Osteocyte (in vitro differentiated cells): ENCODE results near the gene ANLN. TPM values are rescaled to one million over a fixed set of nuclear protein-coding genes. Genes with fewer than 3 reads are reported as not detected.

Source experiments
- DNase-seq: peaks from one replicate; pipeline ENCODE4 v3.0.0; 2021; ENCODE audit warnings: mixed read lengths; ENCODE audit not compliant: unreplicated experiment; ENCODE audit errors: extremely low spot score
- H3K27ac Mint-ChIP-seq: one replicate; pipeline ENCODE4 v1.8.0; 2021; ENCODE audit warnings: mild to moderate bottlenecking, mixed read lengths; ENCODE audit not compliant: unreplicated experiment
- H3K27me3 Mint-ChIP-seq: one replicate; pipeline ENCODE4 v1.8.0; 2021; ENCODE audit warnings: mixed read lengths; ENCODE audit not compliant: unreplicated experiment
- H3K36me3 Mint-ChIP-seq: one replicate; pipeline ENCODE4 v1.8.0; 2021; ENCODE audit warnings: mixed read lengths; ENCODE audit not compliant: unreplicated experiment
- H3K4me1 Mint-ChIP-seq: one replicate; pipeline ENCODE4 v1.8.0; 2021; ENCODE audit warnings: mixed read lengths; ENCODE audit not compliant: unreplicated experiment
- H3K4me3 Mint-ChIP-seq: one replicate; pipeline ENCODE4 v1.8.0; 2021; ENCODE audit warnings: mild to moderate bottlenecking, moderate library complexity, mixed read lengths; ENCODE audit not compliant: unreplicated experiment
- H3K9me3 Mint-ChIP-seq: one replicate; pipeline ENCODE4 v1.8.0; 2021; ENCODE audit warnings: mixed read lengths; ENCODE audit not compliant: unreplicated experiment
- total RNA-seq: library from RNA; stranded (reverse); gene quantifications from 2 replicates; pipeline ENCODE4 v1.2.1, GENCODE V29; 2021
- TF ChIP-seq, protein P1 (sequence below): fragments of 200-600 bp; sonication (generic); IDR thresholded peaks from 2 replicates; pipeline ENCODE4 v1.5.0; 2021; ENCODE audit warnings: antibody characterized with exemption, mild to moderate bottlenecking, moderate library complexity

Gene ANLN
- total RNA-seq, 1 donor from 2014 or later = 37.6 TPM

GRCh38 chr7:36441344-36442022 lies 51.8 kb downstream of the ANLN start:
- Mint-ChIP-seq H3K36me3 (peaks cover 10% of the 10 kb centered on the region), H3K4me3 (no peak overlapping the region), H3K4me1 (peaks cover 6% of the 10 kb centered on the region), H3K27ac (no peak overlapping the region), H3K9me3 (no peaks in the 10 kb centered on the region), H3K27me3 (no peaks in the 10 kb centered on the region)
- no peak for DNase-seq
- TF ChIP-seq, protein P1, sequence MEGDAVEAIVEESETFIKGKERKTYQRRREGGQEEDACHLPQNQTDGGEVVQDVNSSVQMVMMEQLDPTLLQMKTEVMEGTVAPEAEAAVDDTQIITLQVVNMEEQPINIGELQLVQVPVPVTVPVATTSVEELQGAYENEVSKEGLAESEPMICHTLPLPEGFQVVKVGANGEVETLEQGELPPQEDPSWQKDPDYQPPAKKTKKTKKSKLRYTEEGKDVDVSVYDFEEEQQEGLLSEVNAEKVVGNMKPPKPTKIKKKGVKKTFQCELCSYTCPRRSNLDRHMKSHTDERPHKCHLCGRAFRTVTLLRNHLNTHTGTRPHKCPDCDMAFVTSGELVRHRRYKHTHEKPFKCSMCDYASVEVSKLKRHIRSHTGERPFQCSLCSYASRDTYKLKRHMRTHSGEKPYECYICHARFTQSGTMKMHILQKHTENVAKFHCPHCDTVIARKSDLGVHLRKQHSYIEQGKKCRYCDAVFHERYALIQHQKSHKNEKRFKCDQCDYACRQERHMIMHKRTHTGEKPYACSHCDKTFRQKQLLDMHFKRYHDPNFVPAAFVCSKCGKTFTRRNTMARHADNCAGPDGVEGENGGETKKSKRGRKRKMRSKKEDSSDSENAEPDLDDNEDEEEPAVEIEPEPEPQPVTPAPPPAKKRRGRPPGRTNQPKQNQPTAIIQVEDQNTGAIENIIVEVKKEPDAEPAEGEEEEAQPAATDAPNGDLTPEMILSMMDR = no peak

DNA sequence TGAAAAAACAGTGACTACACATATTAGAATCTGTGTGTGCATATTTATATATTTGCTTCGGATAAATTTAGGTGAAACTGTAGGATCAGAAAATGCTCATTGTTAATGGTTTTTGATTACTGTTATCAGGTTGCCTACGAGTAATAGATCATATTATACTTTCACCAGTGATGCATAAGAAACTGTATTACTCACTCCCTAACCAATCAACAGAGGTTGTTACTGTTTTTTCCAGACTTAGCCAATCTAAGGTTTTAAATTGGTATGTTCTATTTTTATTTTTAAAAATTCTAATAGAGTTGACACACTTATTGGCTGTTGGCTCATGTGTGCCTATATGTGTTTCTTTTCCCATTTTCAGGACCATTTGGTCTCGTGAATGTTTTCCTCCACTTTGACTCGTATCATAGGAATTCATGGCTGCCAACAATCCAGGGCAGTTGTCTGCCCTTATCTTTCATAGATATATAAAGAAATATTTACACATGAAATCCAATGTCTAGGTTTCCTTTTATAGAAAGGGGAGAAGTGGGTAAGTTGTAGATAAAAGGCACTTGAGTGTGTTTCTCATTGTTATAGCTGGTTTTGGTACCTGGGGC lies 59.2 kb downstream of the ANLN start:
- H3K4me3 Mint-ChIP-seq = no peak overlapping the region
- TF ChIP-seq, protein P1 = no peak
- peaks cover 18% of the 10 kb centered on the region for H3K4me1 Mint-ChIP-seq
- peaks cover 15% of the 10 kb centered on the region for H3K36me3 Mint-ChIP-seq
- no peaks in the 10 kb centered on the region for H3K9me3 Mint-ChIP-seq
- no peaks in the 10 kb centered on the region for H3K27me3 Mint-ChIP-seq
- no peak for DNase-seq
- H3K27ac Mint-ChIP-seq = peak overlapping the region; percentile 56

DNA sequence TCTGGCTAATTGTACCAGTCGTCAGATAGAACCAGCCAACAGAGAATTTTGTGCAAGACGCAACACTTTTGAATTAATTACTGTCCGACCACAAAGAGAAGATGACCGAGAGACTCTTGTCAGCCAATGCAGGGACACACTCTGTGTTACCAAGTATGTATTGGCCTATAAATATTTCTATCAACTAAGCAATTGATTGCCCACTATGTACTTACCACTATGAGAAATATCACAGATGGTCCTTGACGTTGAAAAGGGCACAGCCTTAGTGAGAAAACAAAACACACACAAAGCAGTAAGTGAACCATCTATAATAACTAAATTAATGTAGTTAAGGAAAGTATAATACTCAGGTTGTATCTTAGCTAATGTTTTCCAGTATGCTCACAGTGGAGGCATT lies 60.0 kb downstream of the ANLN start:
- no peaks in the 10 kb centered on the region for H3K9me3 Mint-ChIP-seq
- H3K36me3 Mint-ChIP-seq = peaks cover 15% of the 10 kb centered on the region
- TF ChIP-seq, protein P1 = no peak
- no peak overlapping the region for H3K27ac Mint-ChIP-seq
- peaks cover 18% of the 10 kb centered on the region for H3K4me1 Mint-ChIP-seq
- DNase-seq = no peak
- no peak overlapping the region for H3K4me3 Mint-ChIP-seq
- no peaks in the 10 kb centered on the region for H3K27me3 Mint-ChIP-seq

DNA sequence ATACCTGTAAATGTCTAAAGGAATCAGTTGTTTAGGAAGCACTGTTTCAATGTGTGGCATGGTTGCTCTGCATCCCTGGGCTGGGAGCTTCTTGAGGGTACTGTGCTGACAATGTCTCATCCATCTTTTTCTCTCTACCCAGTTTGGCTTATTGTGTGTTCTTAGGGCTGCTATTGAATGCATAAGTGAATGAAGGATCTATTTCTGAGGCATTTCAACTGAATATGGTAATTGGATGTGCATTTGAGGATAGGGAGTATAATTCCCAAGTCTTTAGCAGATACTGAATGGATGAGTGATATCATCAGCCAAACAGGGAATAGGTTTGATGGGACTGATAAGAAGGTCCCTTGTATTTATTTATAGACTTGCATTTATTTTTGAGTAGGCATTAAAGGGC lies 64.1 kb downstream of the ANLN start:
- H3K27me3 Mint-ChIP-seq = no peaks in the 10 kb centered on the region
- H3K27ac Mint-ChIP-seq = no peak overlapping the region
- TF ChIP-seq, protein P1 = no peak
- peaks cover 4% of the 10 kb centered on the region for H3K36me3 Mint-ChIP-seq
- H3K4me3 Mint-ChIP-seq = no peak overlapping the region
- no peak for DNase-seq
- peaks cover 4% of the 10 kb centered on the region for H3K4me1 Mint-ChIP-seq
- no peaks in the 10 kb centered on the region for H3K9me3 Mint-ChIP-seq

DNA sequence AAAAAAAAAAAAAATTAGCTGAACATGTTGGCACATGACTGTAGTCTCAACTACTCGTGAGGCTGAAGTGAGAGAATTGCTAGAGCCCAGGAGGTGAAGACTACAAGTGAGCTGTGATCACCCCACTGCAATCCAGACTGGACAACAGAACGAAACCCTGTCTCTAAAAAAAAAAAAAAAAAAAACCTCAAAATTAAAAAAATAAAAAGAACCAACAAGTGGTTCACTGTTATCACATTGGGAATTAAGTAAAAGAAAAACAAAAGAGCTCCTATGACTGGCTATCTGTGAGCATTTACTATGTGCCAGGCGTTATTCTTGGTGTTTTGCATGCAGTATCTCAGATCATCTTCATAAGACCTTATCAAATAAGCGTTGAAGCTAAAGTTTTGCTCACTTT lies 66.0 kb downstream of the ANLN start:
- TF ChIP-seq, protein P1 = no peak
- Mint-ChIP-seq H3K27ac (no peak overlapping the region), H3K36me3 (no peaks in the 10 kb centered on the region), H3K9me3 (no peaks in the 10 kb centered on the region), H3K4me1 (no peaks in the 10 kb centered on the region), H3K4me3 (no peak overlapping the region), H3K27me3 (no peaks in the 10 kb centered on the region)
- no peak for DNase-seq
